Astrocyte (in vitro differentiated cells and primary cell): ENCODE measurements around the gene TNIK. TPM values are rescaled to one million over a fixed set of nuclear protein-coding genes. Genes with fewer than 3 reads are reported as not detected.

Source experiments
- DNase-seq: peaks from one replicate; pipeline ENCODE4 v3.0.0-alpha.2; 2010; ENCODE audit warnings: low read depth
- FAIRE-seq: peaks from 2 replicates; lab custom pipeline; 2011; peaks lifted over from hg19 to GRCh38; lab: Jason Lieb, UNC
- H2AFZ ChIP-seq: 2 replicates; pipeline ENCODE4 v1.6.0; 2012; ENCODE audit warnings: low read depth, low read length, inconsistent platforms
- H3K27ac ChIP-seq: 2 replicates; pipeline ENCODE4 v1.5.1; 2011; ENCODE audit warnings: low read depth, low read length, inconsistent platforms
- H3K27me3 ChIP-seq: 2 replicates; pipeline ENCODE4 v1.6.0; 2011; ENCODE audit warnings: low read length, inconsistent platforms; ENCODE audit not compliant: insufficient read depth
- H3K36me3 ChIP-seq: 2 replicates; pipeline ENCODE4 v1.5.1; 2011; ENCODE audit warnings: low read length, inconsistent platforms; ENCODE audit not compliant: insufficient read depth
- H3K4me1 ChIP-seq: 2 replicates; pipeline ENCODE4 v1.5.1; 2011; ENCODE audit warnings: low read length, inconsistent platforms; ENCODE audit not compliant: insufficient read depth
- H3K4me2 ChIP-seq: 2 replicates; pipeline ENCODE4 v1.6.0; 2012; ENCODE audit warnings: low read length, inconsistent platforms
- H3K4me3 ChIP-seq: 2 replicates; pipeline ENCODE4 v1.5.1; 2011; ENCODE audit warnings: low read depth, mild to moderate bottlenecking, low read length, inconsistent platforms; ENCODE audit not compliant: insufficient read depth
- H3K79me2 ChIP-seq: 2 replicates; pipeline ENCODE4 v1.6.0; 2012; ENCODE audit warnings: mild to moderate bottlenecking, low read length, inconsistent platforms; ENCODE audit not compliant: insufficient read depth
- H3K9ac ChIP-seq: 2 replicates; pipeline ENCODE4 v1.6.0; 2012; ENCODE audit warnings: mild to moderate bottlenecking, low read length, inconsistent platforms
- H3K9me3 ChIP-seq: 2 replicates; pipeline ENCODE4 v1.5.1; 2012; ENCODE audit warnings: low read depth, mild to moderate bottlenecking, low read length, inconsistent platforms; ENCODE audit not compliant: insufficient read depth
- H4K20me1 ChIP-seq: 2 replicates; pipeline ENCODE4 v1.6.0; 2012; ENCODE audit warnings: low read length, inconsistent platforms; ENCODE audit not compliant: insufficient read depth
- H3K27ac Mint-ChIP-seq: one replicate; pipeline ENCODE4 v1.8.0; 2021; ENCODE audit warnings: mild to moderate bottlenecking, mixed read lengths; ENCODE audit not compliant: unreplicated experiment
- H3K27me3 Mint-ChIP-seq: one replicate; pipeline ENCODE4 v1.8.0; 2021; ENCODE audit warnings: low read depth, mixed read lengths; ENCODE audit not compliant: unreplicated experiment
- H3K36me3 Mint-ChIP-seq: one replicate; pipeline ENCODE4 v1.8.0; 2021; ENCODE audit warnings: low read depth, mixed read lengths; ENCODE audit not compliant: unreplicated experiment
- H3K4me1 Mint-ChIP-seq: one replicate; pipeline ENCODE4 v1.8.0; 2021; ENCODE audit warnings: low read depth, mixed read lengths; ENCODE audit not compliant: unreplicated experiment
- H3K4me3 Mint-ChIP-seq: one replicate; pipeline ENCODE4 v1.8.0; 2021; ENCODE audit warnings: mild to moderate bottlenecking, moderate library complexity, mixed read lengths; ENCODE audit not compliant: unreplicated experiment
- H3K9me3 Mint-ChIP-seq: one replicate; pipeline ENCODE4 v1.8.0; 2021; ENCODE audit warnings: mild to moderate bottlenecking, mixed read lengths; ENCODE audit not compliant: unreplicated experiment
- CTCF ChIP-seq: IDR thresholded peaks from 2 replicates; pipeline ENCODE4 v1.5.1; 2011; ENCODE audit warnings: low read depth, mild to moderate bottlenecking, inconsistent platforms, low read length, moderate library complexity; ENCODE audit not compliant: insufficient read depth
- EZH2 ChIP-seq: IDR thresholded peaks from 2 replicates; pipeline ENCODE4 v1.6.1; 2012; ENCODE audit warnings: mild to moderate bottlenecking, low read length, inconsistent platforms; ENCODE audit not compliant: insufficient read depth
- total RNA-seq: library from RNA; stranded (reverse); gene quantifications from 2 replicates; pipeline ENCODE4 v1.2.1, GENCODE V29; 2021

TNIK gene
- total RNA-seq, 1 donor from 2014 or later, result 70.0 TPM

- H3K79me2 ChIP-seq, result no peaks in the 10 kb centered on the region
- Mint-ChIP-seq H3K27ac (no peak overlapping the region), H3K4me3 (no peak overlapping the region), H3K9me3 (no peaks in the 10 kb centered on the region), H3K36me3 (peaks cover 34% of the 10 kb centered on the region), H3K4me1 (peaks cover 10% of the 10 kb centered on the region), H3K27me3 (no peaks in the 10 kb centered on the region)
- no peaks in the 10 kb centered on the region for H3K27me3 ChIP-seq
- TF ChIP-seq EZH2, result no peak
- TF ChIP-seq CTCF, result no peak
- H3K4me2 ChIP-seq, result no peak overlapping the region
- no peaks in the 10 kb centered on the region for H3K9me3 ChIP-seq
- no peak overlapping the region for H3K27ac ChIP-seq
- no peaks in the 10 kb centered on the region for H3K36me3 ChIP-seq
- H4K20me1 ChIP-seq, result no peaks in the 10 kb centered on the region
- H2AFZ ChIP-seq, result no peak overlapping the region
- no peaks in the 10 kb centered on the region for H3K4me1 ChIP-seq
- FAIRE-seq (no peak), DNase-seq (no peak)
- H3K9ac ChIP-seq, result no peak overlapping the region
- H3K4me3 ChIP-seq, result no peak overlapping the region
Observed at GRCh38 chr3:171176244-171176933, 283.8 kb downstream of the TNIK start.

- no peak overlapping the region for H3K9ac ChIP-seq
Observed at GRCh38 chr3:171175741-171176234, 284.4 kb downstream of the TNIK start.

More at GRCh38 chr3:171175741-171176234, 284.4 kb downstream of the TNIK start:
- no peaks in the 10 kb centered on the region for H3K9me3 ChIP-seq
- H3K27ac Mint-ChIP-seq, result no peak overlapping the region
- FAIRE-seq (no peak), DNase-seq (no peak)
- H3K4me1 ChIP-seq, result no peaks in the 10 kb centered on the region
- H2AFZ ChIP-seq, result no peak overlapping the region
- peaks cover 10% of the 10 kb centered on the region for H3K4me1 Mint-ChIP-seq
- no peaks in the 10 kb centered on the region for H3K9me3 Mint-ChIP-seq
- peak overlapping the region; percentile 42 for H3K4me2 ChIP-seq
- no peak overlapping the region for H3K4me3 ChIP-seq
- no peak overlapping the region for H3K4me3 Mint-ChIP-seq
- no peaks in the 10 kb centered on the region for H3K36me3 ChIP-seq
- no peaks in the 10 kb centered on the region for H3K27me3 ChIP-seq
- no peak overlapping the region for H3K27ac ChIP-seq
- no peaks in the 10 kb centered on the region for H3K79me2 ChIP-seq
- H3K27me3 Mint-ChIP-seq, result no peaks in the 10 kb centered on the region
- H4K20me1 ChIP-seq, result no peaks in the 10 kb centered on the region
- peaks cover 38% of the 10 kb centered on the region for H3K36me3 Mint-ChIP-seq
- TF ChIP-seq EZH2 (no peak), CTCF (no peak)
